A673 (cell line): Measurements from ENCODE around the gene NTRK3. TPM values are rescaled to one million over a fixed set of nuclear protein-coding genes. Genes with fewer than 3 reads are reported as not detected.

Experiments used
- BruUV-seq: library from RNA; stranded (reverse); fragments of 400-500 nt; replicated peaks from 2 replicates; lab custom pipeline; 2021; lab: Mats Ljungman, UMichigan
- CTCF ChIA-PET: fragments of 300-600 bp; sonication (Branson Sonifier 250); formaldehyde crosslinking; loops from one replicate; lab custom pipeline; 2022; ENCODE audit warnings: antibody characterized with exemption; lab: Charles Lee
- POLR2A ChIA-PET: fragments of 300-600 bp; sonication (Branson Sonifier 250); formaldehyde crosslinking; loops from one replicate; lab custom pipeline; 2022; ENCODE audit warnings: antibody characterized with exemption; ENCODE audit not compliant: low non-redundant PET; lab: Charles Lee
- DNase-seq: peaks from one replicate; pipeline ENCODE4 v3.0.0-alpha.2; 2015; ENCODE audit warnings: low spot score
- H3K27ac ChIP-seq: fragments of 200-600 bp; sonication (generic); 2 replicates; pipeline ENCODE4 v1.5.1; 2016; ENCODE audit warnings: mixed run types, low read depth, mild to moderate bottlenecking, mixed read lengths, antibody characterized with exemption, low read length; ENCODE audit not compliant: poor library complexity, severe bottlenecking
- H3K27me3 ChIP-seq: fragments of 200-600 bp; sonication (generic); replicated peaks from 2 replicates; pipeline ENCODE4 v1.6.1; 2017; ENCODE audit warnings: mixed run types, low read depth, mild to moderate bottlenecking, mixed read lengths, antibody characterized with exemption, low read length; ENCODE audit not compliant: insufficient read depth, poor library complexity
- H3K36me3 ChIP-seq: fragments of 200-600 bp; sonication (generic); 2 replicates; pipeline ENCODE4 v1.6.1; 2016; ENCODE audit warnings: mixed run types, mild to moderate bottlenecking, mixed read lengths, antibody characterized with exemption, low read length; ENCODE audit not compliant: insufficient read depth, poor library complexity, severe bottlenecking
- H3K4me1 ChIP-seq: fragments of 200-600 bp; sonication (generic); 2 replicates; pipeline ENCODE4 v1.6.1; 2017; ENCODE audit warnings: mixed run types, mild to moderate bottlenecking, mixed read lengths, antibody characterized with exemption, low read length; ENCODE audit not compliant: insufficient read depth, poor library complexity, severe bottlenecking
- H3K4me3 ChIP-seq: fragments of 200-600 bp; sonication (generic); 2 replicates; pipeline ENCODE4 v1.5.1; 2016; ENCODE audit warnings: low read depth, mixed run types, mild to moderate bottlenecking, mixed read lengths, low read length; ENCODE audit not compliant: poor library complexity, severe bottlenecking
- H3K9me3 ChIP-seq: fragments of 200-600 bp; sonication (generic); 2 replicates; pipeline ENCODE4 v1.6.1; 2016; ENCODE audit warnings: mixed run types, low read depth, mild to moderate bottlenecking, mixed read lengths, antibody characterized with exemption, low read length; ENCODE audit not compliant: poor library complexity, severe bottlenecking
- EZH2 ChIP-seq: fragments of 200-600 bp; sonication (generic); IDR thresholded peaks from 2 replicates; pipeline ENCODE4 v1.6.1; 2017; ENCODE audit warnings: borderline replicate concordance, low read depth, mild to moderate bottlenecking, mixed read lengths, antibody characterized with exemption, low read length; ENCODE audit not compliant: poor library complexity, severe bottlenecking
- intact Hi-C: fragments of 100-400 bp; cut with micrococcal nuclease; formaldehyde crosslinking; loops from one replicate; pipeline ENCODE4 v1.10.0; 2022; ENCODE audit not compliant: unreplicated experiment
- total RNA-seq: library from RNA; stranded (reverse); gene quantifications from 2 replicates; pipeline ENCODE4 v1.2.3, GENCODE V29; 2021
- TF ChIP-seq, protein P1 (sequence below): fragments of 300-800, 200-600 bp; sonication (generic); conservative IDR thresholded peaks from 2 replicates; pipeline ENCODE4 v1.5.1; 2017; ENCODE audit warnings: low read depth, mild to moderate bottlenecking, antibody characterized with exemption, low read length, moderate library complexity, mixed read lengths

The NTRK3 gene
- total RNA-seq, 1 experiment from 2014 or later: not detected

DNA sequence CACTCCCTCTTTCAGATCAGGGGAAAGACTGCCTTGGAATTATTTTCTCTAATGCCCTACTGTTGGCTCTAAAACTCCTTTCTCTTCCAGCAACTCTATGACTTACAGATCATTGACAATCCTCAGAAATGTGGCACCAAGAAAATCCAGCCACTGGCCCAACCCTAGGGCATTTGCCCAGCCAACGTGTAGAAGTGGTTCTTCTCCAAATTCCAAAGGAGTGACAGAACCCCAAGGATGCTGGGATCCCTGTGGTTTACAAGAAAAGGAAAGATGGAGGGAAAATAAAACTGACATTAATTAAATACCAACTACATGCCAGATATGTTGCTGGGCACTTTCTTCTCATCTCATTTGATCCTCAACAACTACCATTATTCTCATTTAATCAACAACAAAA is 216.0 kb downstream of the NTRK3 start:
- ChIA-PET CTCF (no interaction called here), POLR2A (no interaction called here)
- Histone ChIP-seq H3K9me3 (no peaks in the 10 kb centered on the region), H3K4me1 (no peaks in the 10 kb centered on the region), H3K27me3 (no peaks in the 10 kb centered on the region), H3K27ac (no peak overlapping the region), H3K4me3 (no peak overlapping the region), H3K36me3 (no peaks in the 10 kb centered on the region)
- BruUV-seq: no TSS peak
- intact Hi-C loops: no loop called here
- no peak for DNase-seq
- no peak for TF ChIP-seq EZH2
- TF ChIP-seq, protein P1, sequence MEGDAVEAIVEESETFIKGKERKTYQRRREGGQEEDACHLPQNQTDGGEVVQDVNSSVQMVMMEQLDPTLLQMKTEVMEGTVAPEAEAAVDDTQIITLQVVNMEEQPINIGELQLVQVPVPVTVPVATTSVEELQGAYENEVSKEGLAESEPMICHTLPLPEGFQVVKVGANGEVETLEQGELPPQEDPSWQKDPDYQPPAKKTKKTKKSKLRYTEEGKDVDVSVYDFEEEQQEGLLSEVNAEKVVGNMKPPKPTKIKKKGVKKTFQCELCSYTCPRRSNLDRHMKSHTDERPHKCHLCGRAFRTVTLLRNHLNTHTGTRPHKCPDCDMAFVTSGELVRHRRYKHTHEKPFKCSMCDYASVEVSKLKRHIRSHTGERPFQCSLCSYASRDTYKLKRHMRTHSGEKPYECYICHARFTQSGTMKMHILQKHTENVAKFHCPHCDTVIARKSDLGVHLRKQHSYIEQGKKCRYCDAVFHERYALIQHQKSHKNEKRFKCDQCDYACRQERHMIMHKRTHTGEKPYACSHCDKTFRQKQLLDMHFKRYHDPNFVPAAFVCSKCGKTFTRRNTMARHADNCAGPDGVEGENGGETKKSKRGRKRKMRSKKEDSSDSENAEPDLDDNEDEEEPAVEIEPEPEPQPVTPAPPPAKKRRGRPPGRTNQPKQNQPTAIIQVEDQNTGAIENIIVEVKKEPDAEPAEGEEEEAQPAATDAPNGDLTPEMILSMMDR: no peak

DNA sequence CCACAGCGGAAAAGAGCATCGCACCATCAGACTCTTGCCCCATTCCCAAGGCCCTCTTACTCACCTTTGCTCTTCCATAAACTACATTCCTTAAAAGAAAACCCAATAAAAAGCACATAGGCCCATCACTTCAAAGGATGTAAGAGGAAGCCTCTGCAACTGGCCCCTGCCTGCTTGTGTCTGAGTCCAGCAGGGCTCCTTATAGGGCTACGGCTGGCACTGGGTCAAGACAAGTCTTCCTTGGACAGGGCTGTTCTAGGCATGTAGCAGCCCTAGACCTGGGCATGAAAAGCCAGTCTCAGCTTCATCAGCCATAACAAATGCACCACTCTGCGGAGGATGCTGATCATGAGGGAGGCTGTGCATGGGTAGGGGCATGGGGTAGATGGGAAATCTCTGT is 218.3 kb downstream of the NTRK3 start:
- Histone ChIP-seq H3K27me3 (no peaks in the 10 kb centered on the region), H3K4me1 (no peaks in the 10 kb centered on the region), H3K9me3 (no peaks in the 10 kb centered on the region), H3K36me3 (no peaks in the 10 kb centered on the region), H3K4me3 (no peak overlapping the region), H3K27ac (no peak overlapping the region)
- BruUV-seq: no TSS peak
- ChIA-PET CTCF (no interaction called here), POLR2A (no interaction called here)
- no peak for TF ChIP-seq EZH2
- TF ChIP-seq, protein P1: no peak
- intact Hi-C loops: no loop called here
- DNase-seq: no peak

DNA sequence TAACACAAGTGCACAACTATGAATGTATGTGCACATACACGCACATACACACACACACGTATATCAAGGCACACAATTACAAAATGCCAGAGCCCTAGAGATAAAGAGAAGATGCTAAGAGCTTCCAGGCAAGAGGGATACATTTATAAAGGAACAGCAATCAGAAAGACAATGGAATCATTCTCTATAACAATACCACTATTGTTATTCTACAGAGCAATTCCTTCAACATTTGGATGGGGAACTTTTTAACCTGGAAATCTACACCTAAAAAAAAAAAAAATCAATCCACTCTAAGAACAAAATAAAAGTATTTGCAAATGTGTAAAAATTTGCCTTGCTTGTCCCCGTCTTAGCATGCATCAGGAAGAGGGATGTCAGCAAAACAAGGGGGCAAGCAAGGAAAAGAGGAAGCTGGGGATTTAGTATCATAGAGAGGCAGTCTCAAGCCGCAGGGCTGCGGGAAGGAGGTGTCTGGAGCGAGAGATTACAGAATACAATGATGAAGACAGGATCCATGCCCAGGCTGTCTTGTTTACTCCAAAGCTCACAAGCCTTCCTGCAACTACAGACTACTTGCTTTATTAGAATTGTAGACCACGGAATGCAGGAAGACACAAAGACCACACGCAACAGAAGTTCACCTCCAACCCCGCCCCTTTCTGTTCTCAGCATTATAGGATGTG is 220.2 kb downstream of the NTRK3 start:
- Histone ChIP-seq H3K36me3 (no peaks in the 10 kb centered on the region), H3K4me1 (no peaks in the 10 kb centered on the region), H3K27me3 (no peaks in the 10 kb centered on the region), H3K9me3 (no peaks in the 10 kb centered on the region), H3K4me3 (no peak overlapping the region), H3K27ac (no peak overlapping the region)
- BruUV-seq: no TSS peak
- intact Hi-C loops: no loop called here
- TF ChIP-seq EZH2: no peak
- TF ChIP-seq, protein P1: no peak
- ChIA-PET CTCF (no interaction called here), POLR2A (no interaction called here)
- no peak for DNase-seq
